Lower leg skin (tissue), 3 donors: ENCODE measurements around the gene MYB.

Experiments
- POLR2A ChIP-seq, 2 donors: fragments of 450-650 bp; IDR thresholded peaks; one replicate each; pipeline ENCODE4 v1.6.1; 2016 to 2017; ENCODE audit warnings: antibody characterized with exemption in 2 of 2, mild to moderate bottlenecking in 1 of 2, moderate library complexity in 1 of 2
- TF ChIP-seq, protein P1 (sequence below), 3 donors: fragments of 450-650 bp; IDR thresholded peaks; one replicate each; pipeline ENCODE4 v1.5.1; 2016; ENCODE audit warnings: antibody characterized with exemption in 3 of 3, mild to moderate bottlenecking in 3 of 3, moderate library complexity in 2 of 3

- no peak for TF ChIP-seq POLR2A (IDR thresholded peaks at IDR 0.05)
- TF ChIP-seq, protein P1, sequence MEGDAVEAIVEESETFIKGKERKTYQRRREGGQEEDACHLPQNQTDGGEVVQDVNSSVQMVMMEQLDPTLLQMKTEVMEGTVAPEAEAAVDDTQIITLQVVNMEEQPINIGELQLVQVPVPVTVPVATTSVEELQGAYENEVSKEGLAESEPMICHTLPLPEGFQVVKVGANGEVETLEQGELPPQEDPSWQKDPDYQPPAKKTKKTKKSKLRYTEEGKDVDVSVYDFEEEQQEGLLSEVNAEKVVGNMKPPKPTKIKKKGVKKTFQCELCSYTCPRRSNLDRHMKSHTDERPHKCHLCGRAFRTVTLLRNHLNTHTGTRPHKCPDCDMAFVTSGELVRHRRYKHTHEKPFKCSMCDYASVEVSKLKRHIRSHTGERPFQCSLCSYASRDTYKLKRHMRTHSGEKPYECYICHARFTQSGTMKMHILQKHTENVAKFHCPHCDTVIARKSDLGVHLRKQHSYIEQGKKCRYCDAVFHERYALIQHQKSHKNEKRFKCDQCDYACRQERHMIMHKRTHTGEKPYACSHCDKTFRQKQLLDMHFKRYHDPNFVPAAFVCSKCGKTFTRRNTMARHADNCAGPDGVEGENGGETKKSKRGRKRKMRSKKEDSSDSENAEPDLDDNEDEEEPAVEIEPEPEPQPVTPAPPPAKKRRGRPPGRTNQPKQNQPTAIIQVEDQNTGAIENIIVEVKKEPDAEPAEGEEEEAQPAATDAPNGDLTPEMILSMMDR (IDR thresholded peaks at IDR 0.05): no peak
These were observed 10.3 kb upstream of the MYB start for GRCh38 chr6:135170849-135171248.
